Subcutaneous abdominal adipose tissue (tissue), 5 donors: ENCODE data around the gene AIM2.
"Not testable (repeated sequence)": the region's sequence is repeated elsewhere in the genome, so short reads cannot be mapped to it uniquely, and the experiment has no call there.

ENCODE experiments used
- H3K27ac ChIP-seq: one replicate; pipeline ENCODE4 v1.7.0; 2013; ENCODE audit warnings: low read depth, mild to moderate bottlenecking, inconsistent platforms, low read length, moderate library complexity
- H3K27me3 ChIP-seq, 5 donors: one replicate each; pipeline ENCODE4 v1.7.0; 2013; ENCODE audit warnings: low read length in 5 of 5, inconsistent platforms in 1 of 5; ENCODE audit not compliant: control insufficient read depth in 5 of 5, insufficient read depth in 4 of 5
- H3K36me3 ChIP-seq, 5 donors: one replicate each; pipeline ENCODE4 v1.7.0; 2013; ENCODE audit warnings: low read length in 5 of 5; ENCODE audit not compliant: control insufficient read depth in 5 of 5, insufficient read depth in 5 of 5
- H3K4me1 ChIP-seq, 5 donors: one replicate each; pipeline ENCODE4 v1.7.0; 2013; ENCODE audit warnings: low read length in 5 of 5, mild to moderate bottlenecking in 3 of 5, moderate library complexity in 1 of 5; ENCODE audit not compliant: control insufficient read depth in 5 of 5, insufficient read depth in 5 of 5
- H3K4me3 ChIP-seq, 5 donors: one replicate each; pipeline ENCODE4 v1.7.0; 2013; ENCODE audit warnings: low read length in 5 of 5, low read depth in 1 of 5
- H3K9ac ChIP-seq, 5 donors: one replicate each; pipeline ENCODE4 v1.7.0; 2013; ENCODE audit warnings: low read length in 5 of 5, mild to moderate bottlenecking in 4 of 5, moderate library complexity in 3 of 5
- H3K9me3 ChIP-seq, 5 donors: one replicate each; pipeline ENCODE4 v1.7.0; 2013; ENCODE audit warnings: low read length in 5 of 5; ENCODE audit not compliant: control insufficient read depth in 5 of 5
- donor health status: healthy.
- donor health status: healthy.
- donor health status: healthy.
- donor health status: healthy.
- donor health status: healthy.

AIM2 gene, protein sequence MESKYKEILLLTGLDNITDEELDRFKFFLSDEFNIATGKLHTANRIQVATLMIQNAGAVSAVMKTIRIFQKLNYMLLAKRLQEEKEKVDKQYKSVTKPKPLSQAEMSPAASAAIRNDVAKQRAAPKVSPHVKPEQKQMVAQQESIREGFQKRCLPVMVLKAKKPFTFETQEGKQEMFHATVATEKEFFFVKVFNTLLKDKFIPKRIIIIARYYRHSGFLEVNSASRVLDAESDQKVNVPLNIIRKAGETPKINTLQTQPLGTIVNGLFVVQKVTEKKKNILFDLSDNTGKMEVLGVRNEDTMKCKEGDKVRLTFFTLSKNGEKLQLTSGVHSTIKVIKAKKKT

DNA sequence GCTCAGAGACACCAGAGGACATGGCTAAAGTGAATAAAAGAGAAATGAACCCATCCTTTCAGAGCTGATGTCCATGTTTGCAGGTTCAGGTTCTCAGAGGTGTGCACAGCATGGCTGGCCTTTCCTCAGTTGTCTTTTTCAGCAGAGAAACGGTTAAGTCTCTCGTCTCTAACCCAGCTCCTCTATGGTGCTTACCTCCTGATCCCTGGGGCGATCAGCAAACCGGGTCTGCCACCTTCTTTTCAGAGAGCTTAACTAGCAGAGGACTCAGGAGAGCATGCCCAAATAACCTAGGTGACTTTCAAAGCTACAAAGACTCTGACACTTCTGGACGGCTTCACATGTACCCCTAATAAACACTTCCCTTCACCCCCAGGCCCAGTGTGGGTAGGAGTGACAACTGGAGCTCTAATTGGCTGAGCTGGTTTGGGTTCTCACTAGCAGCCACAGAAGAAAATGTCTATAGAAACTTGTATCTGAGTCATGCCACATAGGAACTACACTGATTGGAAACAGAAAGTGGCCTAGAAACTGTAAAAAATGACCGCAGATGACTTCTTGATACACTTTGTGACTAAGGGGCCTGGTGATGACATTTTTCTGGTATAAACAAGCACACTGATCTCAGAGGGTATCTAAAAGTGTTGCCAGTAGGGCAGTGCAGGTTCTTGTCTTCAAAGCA lies at the start of gene AIM2:
Gene AIM2 (minus strand): TSS at position 329 of the 682 bp plus-strand sequence. CDS start 3,267 bp downstream, outside the sequence.
- Histone ChIP-seq H3K9me3 (no peaks in the 10 kb centered on the region), H3K9ac (peak within 1 kb of the TSS in 1 of 5 donors; percentile 24), H3K4me3 (no peak within 1 kb of the TSS), H3K36me3 (no peaks in the 10 kb centered on the region), H3K27me3 (no peaks in the 10 kb centered on the region), H3K27ac (no peak within 1 kb of the TSS), H3K4me1 (no peaks in the 10 kb centered on the region)

DNA sequence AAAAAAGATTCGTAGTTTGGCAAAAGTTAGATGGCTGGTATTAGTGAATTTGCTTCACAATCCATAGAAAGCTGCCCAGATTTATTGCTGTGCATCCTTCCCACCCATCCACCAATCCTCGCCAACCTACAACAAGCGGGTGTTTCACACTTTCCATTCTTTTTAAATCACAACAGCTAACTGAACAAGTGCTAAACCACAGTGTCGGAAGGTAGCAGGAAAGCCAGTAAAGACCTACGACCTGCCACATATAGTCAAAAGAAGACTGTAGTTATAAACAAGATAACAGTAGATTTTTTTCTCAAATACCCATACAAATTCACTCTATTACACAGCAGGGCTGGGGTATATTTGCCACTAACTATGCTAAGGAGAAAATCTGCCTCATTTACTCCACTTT lies 47.0 kb upstream of the AIM2 start:
- H3K36me3 ChIP-seq = no peaks in the 10 kb centered on the region
- no peak overlapping the region for H3K9ac ChIP-seq
- no peak overlapping the region for H3K4me3 ChIP-seq
- H3K4me1 ChIP-seq = no peaks in the 10 kb centered on the region
- H3K27ac ChIP-seq = no peak overlapping the region
- H3K9me3 ChIP-seq = no peaks in the 10 kb centered on the region
- no peaks in the 10 kb centered on the region for H3K27me3 ChIP-seq

DNA sequence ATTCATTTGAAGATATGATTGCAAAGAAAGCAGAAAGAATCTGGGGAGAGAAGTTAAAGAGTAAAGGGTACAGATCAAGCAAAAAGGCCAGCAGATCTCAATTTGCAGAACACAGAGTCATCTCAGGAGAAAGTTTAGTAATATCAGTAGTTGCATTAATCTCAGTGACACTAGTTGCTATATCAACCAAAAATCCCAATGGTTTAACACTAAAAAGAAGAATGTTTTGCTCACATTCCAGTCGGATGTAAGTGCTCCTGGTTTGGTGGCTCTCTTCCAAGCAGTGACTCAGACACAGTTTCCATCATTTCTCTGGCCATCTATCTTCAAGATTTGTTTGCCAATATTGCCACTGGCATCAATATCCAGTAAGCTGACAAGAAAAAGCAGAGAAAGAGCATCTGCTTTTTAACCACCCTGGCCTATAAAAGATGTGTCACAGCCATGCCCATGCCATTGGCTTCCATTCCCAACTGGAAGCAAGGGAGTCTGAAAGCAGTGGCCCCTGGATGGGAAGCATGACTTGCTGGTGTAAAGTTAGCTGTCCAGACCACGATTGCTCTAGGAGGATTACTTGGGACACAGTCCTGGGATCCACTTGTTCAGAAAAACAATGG lies 45.5 kb upstream of the AIM2 start:
- H3K36me3 ChIP-seq = no peaks in the 10 kb centered on the region
- no peak overlapping the region for H3K9ac ChIP-seq
- H3K4me3 ChIP-seq = no peak overlapping the region
- H3K27ac ChIP-seq = no peak overlapping the region
- no peaks in the 10 kb centered on the region for H3K4me1 ChIP-seq
- no peaks in the 10 kb centered on the region for H3K27me3 ChIP-seq
- H3K9me3 ChIP-seq = no peaks in the 10 kb centered on the region

DNA sequence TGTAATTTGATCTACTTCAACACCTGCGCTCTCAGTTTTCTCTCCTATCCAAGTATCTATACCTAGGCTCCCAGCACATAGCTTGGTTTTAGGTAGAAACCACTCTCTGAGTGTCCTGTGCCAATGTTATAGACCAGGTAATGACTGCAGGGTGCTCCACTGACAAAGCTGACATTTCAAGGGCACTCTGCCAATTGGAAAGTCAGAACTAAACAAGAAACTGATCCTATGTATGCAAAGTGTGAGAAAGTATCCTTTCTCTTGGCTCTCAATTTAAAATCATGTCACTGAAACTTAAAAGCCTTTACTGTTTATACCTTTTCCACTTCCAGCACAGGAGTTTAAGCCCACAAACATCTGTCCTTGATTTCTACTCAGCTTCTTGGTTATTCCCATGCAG lies 45.0 kb upstream of the AIM2 start:
- no peaks in the 10 kb centered on the region for H3K36me3 ChIP-seq
- H3K27me3 ChIP-seq = no peaks in the 10 kb centered on the region
- H3K9me3 ChIP-seq = no peaks in the 10 kb centered on the region
- H3K4me3 ChIP-seq = no peak overlapping the region
- no peak overlapping the region for H3K27ac ChIP-seq
- no peaks in the 10 kb centered on the region for H3K4me1 ChIP-seq
- no peak overlapping the region for H3K9ac ChIP-seq

DNA sequence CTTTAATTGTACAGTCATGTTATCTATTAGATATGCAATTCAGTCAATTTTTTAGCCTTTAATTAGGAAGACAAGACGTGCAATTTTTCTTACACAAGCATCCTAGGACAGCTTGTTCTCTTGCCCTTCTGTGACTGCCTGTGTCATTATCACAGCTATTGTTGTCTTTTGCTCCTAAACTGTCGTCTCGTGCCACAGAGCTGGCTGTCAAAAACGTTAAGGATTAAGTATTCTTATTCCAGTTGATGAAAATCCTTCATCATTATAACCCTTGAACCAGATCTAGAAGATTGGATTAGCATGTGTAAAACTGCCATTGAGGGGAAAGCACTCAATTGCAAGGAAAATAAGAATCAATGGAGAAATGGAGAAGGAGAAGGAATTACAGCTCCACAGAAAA lies 43.8 kb upstream of the AIM2 start:
- no peaks in the 10 kb centered on the region for H3K9me3 ChIP-seq
- H3K36me3 ChIP-seq = no peaks in the 10 kb centered on the region
- no peaks in the 10 kb centered on the region for H3K4me1 ChIP-seq
- no peaks in the 10 kb centered on the region for H3K27me3 ChIP-seq
- no peak overlapping the region for H3K27ac ChIP-seq
- H3K4me3 ChIP-seq = no peak overlapping the region
- H3K9ac ChIP-seq = no peak overlapping the region

DNA sequence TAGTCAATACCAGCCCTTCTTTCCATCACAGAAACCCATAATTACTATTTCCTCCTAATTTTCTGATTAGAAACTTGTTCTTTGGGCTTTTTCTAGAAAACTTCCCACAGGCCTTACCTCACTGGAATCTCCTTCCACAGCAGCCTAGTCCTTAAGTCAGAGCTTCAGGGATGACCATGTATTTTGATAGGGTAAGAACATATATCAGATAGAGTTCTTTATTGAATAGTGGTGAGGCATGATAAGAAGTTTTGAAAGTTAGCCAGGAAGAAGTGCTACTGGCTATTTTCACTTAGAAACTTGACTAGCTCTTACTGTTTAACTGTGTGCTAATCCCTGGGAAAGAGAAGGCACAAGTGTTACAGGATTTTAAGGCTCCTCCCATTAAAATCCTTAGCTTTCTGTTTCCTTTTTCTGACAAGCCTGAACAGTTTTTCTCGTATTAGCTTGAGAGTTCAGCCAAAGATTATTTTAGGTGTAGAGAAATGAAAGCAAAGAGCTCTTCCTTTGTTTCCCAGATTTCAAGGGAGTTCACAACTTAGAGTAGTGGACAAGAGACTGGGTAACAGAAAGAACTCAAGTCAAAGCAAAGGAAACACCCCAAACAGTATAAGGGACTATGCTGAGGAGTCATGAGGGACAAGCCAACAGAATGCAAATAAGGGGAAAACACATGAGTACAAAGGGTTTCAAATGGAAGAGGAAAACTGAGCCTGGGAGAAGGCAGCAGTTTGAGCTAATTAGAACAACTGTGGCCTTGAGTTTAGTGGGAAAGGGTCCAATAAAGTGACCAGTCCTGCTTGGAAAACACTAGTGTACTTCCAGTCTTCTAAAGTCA lies 37.2 kb upstream of the AIM2 start:
- Histone ChIP-seq H3K4me1 (peaks cover 0 to 11% (median 4%) of the 10 kb centered on the region in 5 donors), H3K9ac (peak overlapping the region in 2 of 5 donors; percentile 31 to 56), H3K36me3 (no peaks in the 10 kb centered on the region), H3K27me3 (no peaks in the 10 kb centered on the region), H3K4me3 (peak overlapping the region in 3 of 5 donors; percentile 0 to 32 (median 14)), H3K9me3 (no peaks in the 10 kb centered on the region), H3K27ac (peak overlapping the region; percentile 4)

DNA sequence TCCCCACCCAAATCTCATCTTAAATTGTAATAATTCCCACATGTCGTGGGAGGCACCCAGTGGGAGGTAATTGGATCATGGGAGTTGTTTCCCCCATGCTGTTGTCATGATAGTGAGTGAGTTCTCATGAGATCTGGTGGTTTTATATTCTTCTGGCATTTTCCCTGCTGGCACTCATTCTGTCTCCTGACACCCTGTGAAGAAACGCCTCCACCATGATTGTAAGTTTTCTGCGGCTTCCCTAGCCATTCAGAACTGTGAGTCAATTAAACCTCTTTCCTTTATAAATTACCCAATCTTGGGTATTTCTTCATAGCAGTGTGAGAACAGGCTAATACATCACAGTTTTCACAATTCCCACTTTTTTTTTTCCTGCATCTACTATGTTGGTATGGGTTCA lies 26.5 kb upstream of the AIM2 start:
- H3K9ac ChIP-seq, H3K4me1 ChIP-seq, H3K4me3 ChIP-seq, H3K9me3 ChIP-seq, H3K27ac ChIP-seq, H3K27me3 ChIP-seq, H3K36me3 ChIP-seq: not testable (repeated sequence)

DNA sequence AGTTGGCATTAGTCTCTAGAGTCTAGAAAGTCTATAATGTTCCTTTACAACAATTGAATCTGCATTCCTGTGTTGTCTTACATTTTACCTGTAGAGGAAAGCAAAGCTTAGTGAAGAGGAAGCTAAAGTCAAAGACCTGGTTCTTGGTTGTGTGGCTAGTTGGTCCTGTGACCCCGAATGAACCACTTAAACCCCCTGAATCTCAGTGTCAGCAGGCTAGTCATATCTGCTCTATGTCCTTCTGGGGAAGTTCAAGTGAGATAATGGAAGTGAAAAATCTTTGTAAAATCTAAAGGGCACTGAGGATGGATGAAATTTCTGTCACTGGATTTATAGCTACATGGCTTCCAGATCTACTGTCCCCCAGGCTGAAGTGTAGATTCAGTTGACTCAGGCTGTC lies 24.0 kb upstream of the AIM2 start:
- H3K36me3 ChIP-seq = no peaks in the 10 kb centered on the region
- no peak overlapping the region for H3K4me3 ChIP-seq
- no peak overlapping the region for H3K27ac ChIP-seq
- H3K9me3 ChIP-seq = no peaks in the 10 kb centered on the region
- H3K4me1 ChIP-seq = no peaks in the 10 kb centered on the region
- H3K9ac ChIP-seq = no peak overlapping the region
- no peaks in the 10 kb centered on the region for H3K27me3 ChIP-seq

DNA sequence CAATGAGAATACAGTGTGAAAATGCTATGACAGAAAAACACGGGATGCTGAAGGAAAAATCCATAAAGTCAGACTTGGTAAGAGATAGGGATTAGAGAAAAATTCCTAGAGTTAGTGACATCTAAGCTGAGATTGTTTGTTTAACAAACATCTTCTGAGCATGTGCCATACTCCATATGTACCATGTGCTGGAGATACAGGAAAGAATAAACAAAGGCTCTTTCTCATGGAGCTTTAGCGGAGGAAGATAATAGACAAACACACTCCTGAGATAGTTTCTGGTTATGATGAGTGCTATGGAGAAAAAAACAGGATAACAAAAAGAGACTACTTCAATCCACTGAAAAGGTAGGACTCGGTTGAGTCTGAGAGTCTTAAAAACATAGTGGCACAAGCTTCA lies 22.0 kb upstream of the AIM2 start:
- Histone ChIP-seq H3K4me3 (no peak overlapping the region), H3K9ac (no peak overlapping the region), H3K36me3 (no peaks in the 10 kb centered on the region)

More for the DNA sequence above, 22.0 kb upstream of the AIM2 start:
- Histone ChIP-seq H3K4me1 (no peaks in the 10 kb centered on the region), H3K27me3 (no peaks in the 10 kb centered on the region), H3K9me3 (no peaks in the 10 kb centered on the region), H3K27ac (no peak overlapping the region)
